Testis (tissue), 2 donors: Measurements from ENCODE around the gene RAMP1.

Source experiments
- CTCF ChIP-seq, 3 experiments: fragments of 450-650 bp in 2 of 3; fragments of 200-600 bp in 1 of 3; sonication (generic) in 1 of 3; IDR thresholded peaks; one replicate each; pipeline ENCODE4 v1.5.1; 2016 to 2019; ENCODE audit warnings: antibody characterized with exemption in 3 of 3, mild to moderate bottlenecking in 2 of 3, moderate library complexity in 1 of 3
- POLR2A ChIP-seq: fragments of 450-650 bp; IDR thresholded peaks from one replicate; pipeline ENCODE4 v1.6.1; 2017; ENCODE audit warnings: antibody characterized with exemption, mild to moderate bottlenecking, moderate library complexity

GRCh38 chr2:237894986-237895543, 35.6 kb downstream of the RAMP1 start:
- TF ChIP-seq POLR2A, result no peak
- no peak for TF ChIP-seq CTCF (IDR thresholded peaks at IDR 0.05)
